Measurements from ENCODE around the gene DCUN1D2. TPM values are rescaled to one million over a fixed set of nuclear protein-coding genes. Genes with fewer than 3 reads are reported as not detected.

DCUN1D2 gene
- total and polyA plus RNA-seq, 2 donors from 2014 or later = 7.6 to 19.5 TPM

DNA sequence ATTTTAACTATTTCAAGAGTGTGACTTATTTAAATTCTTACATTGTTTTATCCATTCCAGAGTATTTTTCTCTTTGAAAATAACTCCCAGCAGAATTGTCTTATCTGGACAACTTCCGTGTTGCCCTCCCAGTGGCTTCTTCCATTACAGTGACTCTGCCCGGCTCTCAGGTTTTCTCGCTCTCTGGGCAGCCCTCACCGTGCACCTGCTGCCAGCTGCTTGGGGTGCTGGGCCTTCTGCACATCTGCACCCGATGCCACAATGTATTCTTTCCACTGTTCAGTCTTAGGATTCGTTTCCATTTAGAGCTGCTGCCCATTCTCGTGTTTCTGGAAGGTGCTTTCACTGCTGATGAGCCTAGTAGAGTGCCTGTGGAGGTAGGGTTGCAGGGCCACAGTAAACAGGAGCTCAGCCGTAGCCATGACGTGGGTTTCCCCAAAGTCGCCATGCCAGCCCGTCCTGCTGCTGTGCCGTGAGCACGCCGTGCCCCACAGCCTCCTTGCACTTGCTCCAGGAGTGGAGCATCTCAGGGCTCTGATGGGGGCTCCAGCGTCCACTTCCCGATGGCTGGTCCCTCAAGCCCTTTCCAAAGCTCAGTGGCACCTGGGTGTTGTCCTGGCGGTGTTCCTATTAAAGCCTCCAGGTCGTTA lies 46.1 kb upstream of the DCUN1D2 start:
- DNase-seq = peak in 1 of 5 donors; percentile 51
- H3K4me1 ChIP-seq (ENCODE audit: control insufficient read depth in 2 of 3, insufficient read depth in 2 of 3, low read depth in 1 of 3, low read length in 3 of 3) = no peaks in the 10 kb centered on the region
- H3K27me3 ChIP-seq (ENCODE audit: control insufficient read depth, insufficient read depth, low read length) = no peaks in the 10 kb centered on the region
- TF ChIP-seq, protein P1, sequence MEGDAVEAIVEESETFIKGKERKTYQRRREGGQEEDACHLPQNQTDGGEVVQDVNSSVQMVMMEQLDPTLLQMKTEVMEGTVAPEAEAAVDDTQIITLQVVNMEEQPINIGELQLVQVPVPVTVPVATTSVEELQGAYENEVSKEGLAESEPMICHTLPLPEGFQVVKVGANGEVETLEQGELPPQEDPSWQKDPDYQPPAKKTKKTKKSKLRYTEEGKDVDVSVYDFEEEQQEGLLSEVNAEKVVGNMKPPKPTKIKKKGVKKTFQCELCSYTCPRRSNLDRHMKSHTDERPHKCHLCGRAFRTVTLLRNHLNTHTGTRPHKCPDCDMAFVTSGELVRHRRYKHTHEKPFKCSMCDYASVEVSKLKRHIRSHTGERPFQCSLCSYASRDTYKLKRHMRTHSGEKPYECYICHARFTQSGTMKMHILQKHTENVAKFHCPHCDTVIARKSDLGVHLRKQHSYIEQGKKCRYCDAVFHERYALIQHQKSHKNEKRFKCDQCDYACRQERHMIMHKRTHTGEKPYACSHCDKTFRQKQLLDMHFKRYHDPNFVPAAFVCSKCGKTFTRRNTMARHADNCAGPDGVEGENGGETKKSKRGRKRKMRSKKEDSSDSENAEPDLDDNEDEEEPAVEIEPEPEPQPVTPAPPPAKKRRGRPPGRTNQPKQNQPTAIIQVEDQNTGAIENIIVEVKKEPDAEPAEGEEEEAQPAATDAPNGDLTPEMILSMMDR (IDR thresholded peaks at IDR 0.05; ENCODE audit: borderline replicate concordance, extremely low read depth, insufficient read depth) = no peak
- no peak overlapping the region for H3K9ac ChIP-seq (ENCODE audit: low read length in 3 of 3)
- H3K9me3 ChIP-seq (ENCODE audit: control insufficient read depth in 2 of 3, insufficient read depth in 1 of 3, low read length in 3 of 3) = no peaks in the 10 kb centered on the region
- H3K4me3 ChIP-seq (ENCODE audit: low read length in 3 of 3) = no peak overlapping the region
- intact Hi-C loops (cut with DNase I) = no loop called here
- no peak overlapping the region for H3K27ac ChIP-seq (ENCODE audit: low read depth in 2 of 2, low read length in 2 of 2)
- no peak for FAIRE-seq
- peaks cover 0 to 6% (median 6%) of the 10 kb centered on the region in 3 donors for H3K36me3 ChIP-seq (ENCODE audit: control insufficient read depth in 2 of 3, insufficient read depth in 3 of 3, low read length in 3 of 3)

GRCh38 chr13:113535381-113535781 lies 44.9 kb upstream of the DCUN1D2 start:
- H3K4me3 ChIP-seq (ENCODE audit: low read length in 3 of 3) = no peak overlapping the region
- H3K9me3 ChIP-seq (ENCODE audit: control insufficient read depth in 2 of 3, insufficient read depth in 1 of 3, low read length in 3 of 3) = no peaks in the 10 kb centered on the region
- H3K36me3 ChIP-seq (ENCODE audit: control insufficient read depth in 2 of 3, insufficient read depth in 3 of 3, low read length in 3 of 3) = peaks cover 0 to 8% (median 6%) of the 10 kb centered on the region in 3 donors
- intact Hi-C loops (cut with DNase I) = no loop called here
- FAIRE-seq (no peak), DNase-seq (peak in 1 of 5 donors; percentile 37)
- no peak overlapping the region for H3K27ac ChIP-seq (ENCODE audit: low read depth in 2 of 2, low read length in 2 of 2)
- no peaks in the 10 kb centered on the region for H3K27me3 ChIP-seq (ENCODE audit: control insufficient read depth, insufficient read depth, low read length)
- no peak overlapping the region for H3K9ac ChIP-seq (ENCODE audit: low read length in 3 of 3)
- H3K4me1 ChIP-seq (ENCODE audit: control insufficient read depth in 2 of 3, insufficient read depth in 2 of 3, low read depth in 1 of 3, low read length in 3 of 3) = no peaks in the 10 kb centered on the region
- TF ChIP-seq, protein P1 (IDR thresholded peaks at IDR 0.05; ENCODE audit: borderline replicate concordance, extremely low read depth, insufficient read depth) = no peak

GRCh38 chr13:113534236-113534860 lies 43.8 kb upstream of the DCUN1D2 start:
- H3K4me3 ChIP-seq (ENCODE audit: low read length in 3 of 3) = no peak overlapping the region

More at GRCh38 chr13:113534236-113534860, 43.8 kb upstream of the DCUN1D2 start:
- Histone ChIP-seq H3K27me3 (ENCODE audit: control insufficient read depth, insufficient read depth, low read length) (no peaks in the 10 kb centered on the region), H3K9me3 (ENCODE audit: control insufficient read depth in 2 of 3, insufficient read depth in 1 of 3, low read length in 3 of 3) (no peaks in the 10 kb centered on the region), H3K9ac (ENCODE audit: low read length in 3 of 3) (no peak overlapping the region), H3K27ac (ENCODE audit: low read depth in 2 of 2, low read length in 2 of 2) (no peak overlapping the region), H3K36me3 (ENCODE audit: control insufficient read depth in 2 of 3, insufficient read depth in 3 of 3, low read length in 3 of 3) (peaks cover 4 to 5% (median 4%) of the 10 kb centered on the region in 3 donors), H3K4me1 (ENCODE audit: control insufficient read depth in 2 of 3, insufficient read depth in 2 of 3, low read depth in 1 of 3, low read length in 3 of 3) (no peaks in the 10 kb centered on the region)
- TF ChIP-seq, protein P1 (IDR thresholded peaks at IDR 0.05; ENCODE audit: borderline replicate concordance, extremely low read depth, insufficient read depth) = no peak
- intact Hi-C loops (cut with DNase I) = no loop called here
- DNase-seq (peak in 1 of 5 donors; percentile 20), FAIRE-seq (no peak)
